ENCODE measurements around the gene FBH1.
"Not testable (repeated sequence)": the region's sequence is repeated elsewhere in the genome, so short reads cannot be mapped to it uniquely, and the experiment has no call there.

FBH1 gene

DNA sequence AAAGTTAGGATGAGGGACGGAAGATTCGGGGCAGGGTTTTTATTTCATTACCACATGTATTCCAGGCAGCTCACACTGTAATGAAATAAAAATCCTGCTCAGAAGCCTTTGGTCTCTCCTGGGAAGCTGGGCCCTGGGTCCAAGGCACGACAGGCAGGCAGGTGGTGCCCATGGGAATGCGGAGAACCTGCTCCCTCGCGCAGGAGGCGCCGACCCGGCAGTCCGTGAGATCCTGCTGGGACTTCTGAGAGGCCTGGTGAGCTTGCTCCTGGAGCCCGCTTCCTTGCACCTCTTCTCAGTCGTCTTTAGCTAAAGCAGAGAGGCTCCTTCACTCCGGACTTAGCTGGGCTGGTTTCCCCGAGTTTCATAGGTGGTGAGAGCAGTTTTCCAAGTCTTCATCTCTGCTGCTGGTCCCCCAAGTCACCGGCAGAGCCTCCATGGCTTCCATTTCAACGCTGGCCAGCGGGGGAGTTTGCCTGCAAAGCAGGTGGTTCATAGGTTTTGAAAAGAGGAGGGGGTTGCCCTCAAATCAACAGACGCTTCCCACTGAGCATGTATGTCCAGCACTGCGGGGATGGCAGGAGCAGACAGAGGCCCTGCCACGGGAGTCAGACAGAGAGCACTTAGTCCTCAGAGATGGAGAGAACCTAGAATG lies 62.8 kb downstream of the FBH1 start:
- Histone ChIP-seq H3K4me1 (ENCODE audit: control insufficient read depth, insufficient read depth, low read length, poor library complexity, severe bottlenecking) (no peaks in the 10 kb centered on the region), H3K27ac (ENCODE audit: insufficient read depth, low read length, poor library complexity, severe bottlenecking) (no peak overlapping the region), H3K36me3 (ENCODE audit: control insufficient read depth, insufficient read depth, low read length) (peaks cover 9% of the 10 kb centered on the region), H3K4me3 (ENCODE audit: insufficient read depth, low read depth, low read length, poor library complexity, severe bottlenecking) (no peak overlapping the region), H3K9me3 (ENCODE audit: control insufficient read depth, low read length) (no peaks in the 10 kb centered on the region), H3K27me3 (replicated peaks; ENCODE audit: control insufficient read depth, insufficient read depth, low read length, poor library complexity, severe bottlenecking) (no peaks in the 10 kb centered on the region)
- DNase-seq, result no peak

GRCh38 chr10:5953676-5954075 lies 63.6 kb downstream of the FBH1 start:
- H3K27ac ChIP-seq (ENCODE audit: insufficient read depth, low read length, poor library complexity, severe bottlenecking), result no peak overlapping the region
- H3K4me1 ChIP-seq (ENCODE audit: control insufficient read depth, insufficient read depth, low read length, poor library complexity, severe bottlenecking), result no peaks in the 10 kb centered on the region
- H3K9me3 ChIP-seq (ENCODE audit: control insufficient read depth, low read length), result no peaks in the 10 kb centered on the region
- no peaks in the 10 kb centered on the region for H3K27me3 ChIP-seq (replicated peaks; ENCODE audit: control insufficient read depth, insufficient read depth, low read length, poor library complexity, severe bottlenecking)
- H3K36me3 ChIP-seq (ENCODE audit: control insufficient read depth, insufficient read depth, low read length), result peaks cover 9% of the 10 kb centered on the region
- DNase-seq, result no peak
- H3K4me3 ChIP-seq (ENCODE audit: insufficient read depth, low read depth, low read length, poor library complexity, severe bottlenecking), result no peak overlapping the region

- Histone ChIP-seq H3K27me3 (replicated peaks; ENCODE audit: control insufficient read depth, insufficient read depth, low read length, poor library complexity, severe bottlenecking) (no peaks in the 10 kb centered on the region), H3K27ac (ENCODE audit: insufficient read depth, low read length, poor library complexity, severe bottlenecking) (no peak overlapping the region), H3K4me3 (ENCODE audit: insufficient read depth, low read depth, low read length, poor library complexity, severe bottlenecking) (no peak overlapping the region), H3K36me3 (ENCODE audit: control insufficient read depth, insufficient read depth, low read length) (peaks cover 25% of the 10 kb centered on the region), H3K4me1 (ENCODE audit: control insufficient read depth, insufficient read depth, low read length, poor library complexity, severe bottlenecking) (no peaks in the 10 kb centered on the region), H3K9me3 (ENCODE audit: control insufficient read depth, low read length) (no peaks in the 10 kb centered on the region)
- no peak for DNase-seq
These were observed 66.3 kb downstream of the FBH1 start for GRCh38 chr10:5956146-5956936.

- H3K36me3 ChIP-seq (ENCODE audit: control insufficient read depth, insufficient read depth, low read length), result peaks cover 28% of the 10 kb centered on the region
- no peak overlapping the region for H3K27ac ChIP-seq (ENCODE audit: insufficient read depth, low read length, poor library complexity, severe bottlenecking)
- no peaks in the 10 kb centered on the region for H3K9me3 ChIP-seq (ENCODE audit: control insufficient read depth, low read length)
- H3K4me3 ChIP-seq (ENCODE audit: insufficient read depth, low read depth, low read length, poor library complexity, severe bottlenecking), result no peak overlapping the region
- no peaks in the 10 kb centered on the region for H3K4me1 ChIP-seq (ENCODE audit: control insufficient read depth, insufficient read depth, low read length, poor library complexity, severe bottlenecking)
- H3K27me3 ChIP-seq (replicated peaks; ENCODE audit: control insufficient read depth, insufficient read depth, low read length, poor library complexity, severe bottlenecking), result no peaks in the 10 kb centered on the region
- DNase-seq, result no peak
These were observed 68.0 kb downstream of the FBH1 start for GRCh38 chr10:5958077-5958476.

- DNase-seq, result no peak
- no peak overlapping the region for H3K4me3 ChIP-seq (ENCODE audit: insufficient read depth, low read depth, low read length, poor library complexity, severe bottlenecking)
- no peak overlapping the region for H3K27ac ChIP-seq (ENCODE audit: insufficient read depth, low read length, poor library complexity, severe bottlenecking)
- peaks cover 31% of the 10 kb centered on the region for H3K36me3 ChIP-seq (ENCODE audit: control insufficient read depth, insufficient read depth, low read length)
- no peaks in the 10 kb centered on the region for H3K4me1 ChIP-seq (ENCODE audit: control insufficient read depth, insufficient read depth, low read length, poor library complexity, severe bottlenecking)
- H3K27me3 ChIP-seq (replicated peaks; ENCODE audit: control insufficient read depth, insufficient read depth, low read length, poor library complexity, severe bottlenecking), result no peaks in the 10 kb centered on the region
- H3K9me3 ChIP-seq (ENCODE audit: control insufficient read depth, low read length), result no peaks in the 10 kb centered on the region
These were observed 68.6 kb downstream of the FBH1 start for GRCh38 chr10:5958675-5959074.

GRCh38 chr10:5959142-5959541 lies 69.1 kb downstream of the FBH1 start:
- Histone ChIP-seq H3K27me3 (replicated peaks; ENCODE audit: control insufficient read depth, insufficient read depth, low read length, poor library complexity, severe bottlenecking) (no peaks in the 10 kb centered on the region), H3K4me3 (ENCODE audit: insufficient read depth, low read depth, low read length, poor library complexity, severe bottlenecking) (no peak overlapping the region), H3K9me3 (ENCODE audit: control insufficient read depth, low read length) (no peaks in the 10 kb centered on the region), H3K4me1 (ENCODE audit: control insufficient read depth, insufficient read depth, low read length, poor library complexity, severe bottlenecking) (no peaks in the 10 kb centered on the region), H3K27ac (ENCODE audit: insufficient read depth, low read length, poor library complexity, severe bottlenecking) (no peak overlapping the region), H3K36me3 (ENCODE audit: control insufficient read depth, insufficient read depth, low read length) (peaks cover 35% of the 10 kb centered on the region)
- no peak for DNase-seq

DNA sequence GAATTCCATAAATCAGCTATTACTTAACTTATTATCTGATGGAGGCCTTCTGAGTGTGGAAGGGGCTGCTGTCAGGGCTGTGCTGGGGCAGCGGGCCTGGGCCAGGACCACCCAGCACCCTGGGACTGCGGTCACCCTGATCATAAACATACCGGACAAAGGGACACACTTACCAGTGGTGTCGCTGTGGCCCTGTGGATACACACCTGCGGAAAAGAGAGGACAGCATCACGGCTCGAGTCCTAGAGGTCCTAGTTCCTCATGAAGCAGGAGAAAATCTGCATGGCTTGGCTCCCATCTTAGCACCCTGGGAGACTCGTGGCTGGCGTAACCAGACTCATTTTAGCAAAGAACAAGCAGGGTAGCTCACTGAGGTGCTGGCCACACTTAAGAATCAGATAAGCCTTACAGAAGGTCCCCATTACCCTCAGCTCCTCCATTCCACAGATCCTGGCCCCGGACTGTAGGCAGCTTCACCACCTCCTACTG lies 69.6 kb downstream of the FBH1 start:
- Histone ChIP-seq H3K27me3 (replicated peaks; ENCODE audit: control insufficient read depth, insufficient read depth, low read length, poor library complexity, severe bottlenecking) (no peaks in the 10 kb centered on the region), H3K9me3 (ENCODE audit: control insufficient read depth, low read length) (no peaks in the 10 kb centered on the region), H3K4me3 (ENCODE audit: insufficient read depth, low read depth, low read length, poor library complexity, severe bottlenecking) (no peak overlapping the region), H3K36me3 (ENCODE audit: control insufficient read depth, insufficient read depth, low read length) (peaks cover 38% of the 10 kb centered on the region), H3K27ac (ENCODE audit: insufficient read depth, low read length, poor library complexity, severe bottlenecking) (no peak overlapping the region), H3K4me1 (ENCODE audit: control insufficient read depth, insufficient read depth, low read length, poor library complexity, severe bottlenecking) (no peaks in the 10 kb centered on the region)
- DNase-seq, result no peak

GRCh38 chr10:5960070-5960972 lies 70.3 kb downstream of the FBH1 start:
- Histone ChIP-seq H3K36me3 (ENCODE audit: control insufficient read depth, insufficient read depth, low read length) (peaks cover 38% of the 10 kb centered on the region), H3K27me3 (replicated peaks; ENCODE audit: control insufficient read depth, insufficient read depth, low read length, poor library complexity, severe bottlenecking) (no peaks in the 10 kb centered on the region), H3K4me3 (ENCODE audit: insufficient read depth, low read depth, low read length, poor library complexity, severe bottlenecking) (no peak overlapping the region), H3K9me3 (ENCODE audit: control insufficient read depth, low read length) (no peaks in the 10 kb centered on the region), H3K4me1 (ENCODE audit: control insufficient read depth, insufficient read depth, low read length, poor library complexity, severe bottlenecking) (no peaks in the 10 kb centered on the region), H3K27ac (ENCODE audit: insufficient read depth, low read length, poor library complexity, severe bottlenecking) (no peak overlapping the region)
- no peak for DNase-seq

- H3K36me3 ChIP-seq (ENCODE audit: control insufficient read depth, insufficient read depth, low read length), result peaks cover 40% of the 10 kb centered on the region
- not testable (repeated sequence) for H3K4me1 ChIP-seq (ENCODE audit: control insufficient read depth, insufficient read depth, low read length, poor library complexity, severe bottlenecking); H3K9me3 ChIP-seq (ENCODE audit: control insufficient read depth, low read length); H3K27ac ChIP-seq (ENCODE audit: insufficient read depth, low read length, poor library complexity, severe bottlenecking); H3K4me3 ChIP-seq (ENCODE audit: insufficient read depth, low read depth, low read length, poor library complexity, severe bottlenecking); DNase-seq; H3K27me3 ChIP-seq (replicated peaks; ENCODE audit: control insufficient read depth, insufficient read depth, low read length, poor library complexity, severe bottlenecking)
These were observed 70.9 kb downstream of the FBH1 start for GRCh38 chr10:5960973-5961275.
